ENCODE results near the gene RAB35.

DNA sequence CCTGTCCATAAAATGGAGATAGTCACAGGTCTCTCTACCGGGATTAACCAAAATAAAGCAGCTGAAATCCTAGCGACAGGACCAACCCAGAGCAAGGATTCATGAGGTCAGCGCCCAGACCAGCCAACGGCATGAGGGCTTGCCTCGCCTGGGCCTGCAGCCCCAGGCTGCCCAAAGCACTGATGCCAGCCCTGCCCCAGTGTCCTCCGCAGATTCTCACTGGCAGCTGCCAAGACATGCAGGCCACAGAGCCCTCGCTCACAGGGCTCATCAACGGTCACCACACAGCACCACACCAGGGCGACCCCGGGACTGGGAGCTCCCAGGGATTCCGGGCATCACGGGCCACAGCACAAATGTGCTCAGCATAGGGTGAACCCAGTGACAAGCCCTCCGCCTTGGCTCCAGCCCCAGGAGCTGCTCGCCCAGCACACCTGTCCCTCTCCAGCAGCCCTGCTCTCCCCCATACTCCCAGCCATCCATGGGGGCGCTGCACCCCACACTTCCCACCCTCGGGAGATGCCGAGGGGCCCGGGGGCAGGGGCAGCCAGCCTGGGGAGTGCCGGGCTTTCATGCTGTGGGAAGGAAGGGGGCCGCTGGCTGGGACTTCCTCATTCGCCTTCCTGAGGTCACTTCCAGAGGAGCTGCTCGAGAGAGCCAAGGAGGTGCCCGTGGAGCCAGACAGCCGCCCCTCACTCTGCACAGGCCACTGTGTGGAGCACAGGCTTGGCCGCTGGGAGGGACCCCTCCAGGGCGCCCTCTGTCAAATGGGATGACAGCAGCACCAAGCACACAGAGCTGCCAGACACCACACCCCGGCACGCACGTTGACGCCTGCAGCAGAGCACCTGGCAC lies 14.1 kb downstream of the RAB35 start:
- TF ChIP-seq, protein P1, sequence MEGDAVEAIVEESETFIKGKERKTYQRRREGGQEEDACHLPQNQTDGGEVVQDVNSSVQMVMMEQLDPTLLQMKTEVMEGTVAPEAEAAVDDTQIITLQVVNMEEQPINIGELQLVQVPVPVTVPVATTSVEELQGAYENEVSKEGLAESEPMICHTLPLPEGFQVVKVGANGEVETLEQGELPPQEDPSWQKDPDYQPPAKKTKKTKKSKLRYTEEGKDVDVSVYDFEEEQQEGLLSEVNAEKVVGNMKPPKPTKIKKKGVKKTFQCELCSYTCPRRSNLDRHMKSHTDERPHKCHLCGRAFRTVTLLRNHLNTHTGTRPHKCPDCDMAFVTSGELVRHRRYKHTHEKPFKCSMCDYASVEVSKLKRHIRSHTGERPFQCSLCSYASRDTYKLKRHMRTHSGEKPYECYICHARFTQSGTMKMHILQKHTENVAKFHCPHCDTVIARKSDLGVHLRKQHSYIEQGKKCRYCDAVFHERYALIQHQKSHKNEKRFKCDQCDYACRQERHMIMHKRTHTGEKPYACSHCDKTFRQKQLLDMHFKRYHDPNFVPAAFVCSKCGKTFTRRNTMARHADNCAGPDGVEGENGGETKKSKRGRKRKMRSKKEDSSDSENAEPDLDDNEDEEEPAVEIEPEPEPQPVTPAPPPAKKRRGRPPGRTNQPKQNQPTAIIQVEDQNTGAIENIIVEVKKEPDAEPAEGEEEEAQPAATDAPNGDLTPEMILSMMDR (IDR thresholded peaks at IDR 0.05) = no peak
- TF ChIP-seq POLR2A (IDR thresholded peaks at IDR 0.05) = no peak
